PFSK-1 (cell line): ENCODE results near the gene PCNT.

Experiments
- POLR2AphosphoS5 ChIP-seq: IDR thresholded peaks from 2 replicates; pipeline ENCODE4 v1.6.1; 2012; ENCODE audit warnings: low read depth, mild to moderate bottlenecking, control low read depth, low read length, moderate library complexity
- REST ChIP-seq, 2 experiments: IDR thresholded peaks; 2 replicates each; pipeline versions ENCODE4 v1.6.1 to v1.8.0; 2011 to 2012; ENCODE audit warnings: low read depth in 2 of 2, low read length in 2 of 2, control low read depth in 1 of 2, inconsistent platforms in 1 of 2, mild to moderate bottlenecking in 1 of 2, moderate library complexity in 1 of 2; ENCODE audit not compliant: insufficient read depth in 1 of 2
- SIN3A ChIP-seq: IDR thresholded peaks from 2 replicates; pipeline ENCODE4 v1.6.1; 2012; ENCODE audit warnings: mild to moderate bottlenecking, low read length, moderate library complexity, borderline replicate concordance; ENCODE audit not compliant: insufficient read depth

- TF ChIP-seq REST (IDR thresholded peaks at IDR 0.05; ENCODE audit: insufficient read depth in 1 of 2, low read depth in 2 of 2, low read length in 2 of 2) (no peak), SIN3A (no peak), POLR2AphosphoS5 (no peak)
Observed at GRCh38 chr21:46316708-46317324, 7.1 kb upstream of the PCNT start.
